Neural crest cell (in vitro differentiated cells): Measurements from ENCODE around the gene CFAP100. TPM values are rescaled to one million over a fixed set of nuclear protein-coding genes. Genes with fewer than 3 reads are reported as not detected.

Experiments used
- DNase-seq: peaks from one replicate; pipeline ENCODE4 v3.0.0; 2021; ENCODE audit warnings: low read depth, mixed read lengths, low spot score
- H3K27ac Mint-ChIP-seq: one replicate; pipeline ENCODE4 v1.8.0; 2021; ENCODE audit warnings: mild to moderate bottlenecking, mixed read lengths; ENCODE audit not compliant: unreplicated experiment
- H3K27me3 Mint-ChIP-seq: 2 replicates; pipeline ENCODE4 v1.8.0; 2021; ENCODE audit warnings: low read depth, mild to moderate bottlenecking, mixed read lengths
- H3K36me3 Mint-ChIP-seq: 2 replicates; pipeline ENCODE4 v1.8.0; 2021; ENCODE audit warnings: low read depth, mild to moderate bottlenecking, mixed read lengths
- H3K4me1 Mint-ChIP-seq: 2 replicates; pipeline ENCODE4 v1.8.0; 2021; ENCODE audit warnings: mixed read lengths
- H3K4me3 Mint-ChIP-seq: one replicate; pipeline ENCODE4 v1.8.0; 2021; ENCODE audit warnings: mild to moderate bottlenecking, mixed read lengths
- H3K9me3 Mint-ChIP-seq: 2 replicates; pipeline ENCODE4 v1.8.0; 2021; ENCODE audit warnings: mixed read lengths
- total RNA-seq: library from RNA; stranded (reverse); gene quantifications from 2 replicates; pipeline ENCODE4 v1.2.1, GENCODE V29; 2021
- TF ChIP-seq, protein P1 (sequence below): fragments of 200-600 bp; sonication (generic); conservative IDR thresholded peaks from 2 replicates; pipeline ENCODE4 v1.5.0; 2021; ENCODE audit warnings: antibody characterized with exemption, mild to moderate bottlenecking

The CFAP100 gene
- total RNA-seq, 1 donor from 2014 or later, result 1.7 TPM

DNA sequence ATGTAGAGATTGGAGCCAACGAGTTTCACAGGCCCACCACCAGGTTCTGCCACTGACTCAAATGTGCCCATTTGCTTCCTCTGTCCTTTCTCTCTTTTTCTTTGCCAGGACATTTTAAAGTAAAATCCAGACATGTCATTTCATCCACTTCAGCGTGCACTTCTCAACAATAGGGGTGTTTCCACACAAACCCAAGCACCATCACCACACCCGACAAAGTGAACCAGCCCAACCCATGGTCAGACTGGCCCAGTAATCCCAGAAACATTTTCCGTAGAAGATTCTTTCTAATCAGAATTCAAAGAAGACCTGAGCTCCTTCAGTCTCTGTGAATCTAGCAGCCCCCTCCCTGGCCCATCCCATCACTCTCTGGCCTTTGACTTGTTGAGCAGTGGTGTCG lies 13.4 kb downstream of the CFAP100 start:
- TF ChIP-seq, protein P1, sequence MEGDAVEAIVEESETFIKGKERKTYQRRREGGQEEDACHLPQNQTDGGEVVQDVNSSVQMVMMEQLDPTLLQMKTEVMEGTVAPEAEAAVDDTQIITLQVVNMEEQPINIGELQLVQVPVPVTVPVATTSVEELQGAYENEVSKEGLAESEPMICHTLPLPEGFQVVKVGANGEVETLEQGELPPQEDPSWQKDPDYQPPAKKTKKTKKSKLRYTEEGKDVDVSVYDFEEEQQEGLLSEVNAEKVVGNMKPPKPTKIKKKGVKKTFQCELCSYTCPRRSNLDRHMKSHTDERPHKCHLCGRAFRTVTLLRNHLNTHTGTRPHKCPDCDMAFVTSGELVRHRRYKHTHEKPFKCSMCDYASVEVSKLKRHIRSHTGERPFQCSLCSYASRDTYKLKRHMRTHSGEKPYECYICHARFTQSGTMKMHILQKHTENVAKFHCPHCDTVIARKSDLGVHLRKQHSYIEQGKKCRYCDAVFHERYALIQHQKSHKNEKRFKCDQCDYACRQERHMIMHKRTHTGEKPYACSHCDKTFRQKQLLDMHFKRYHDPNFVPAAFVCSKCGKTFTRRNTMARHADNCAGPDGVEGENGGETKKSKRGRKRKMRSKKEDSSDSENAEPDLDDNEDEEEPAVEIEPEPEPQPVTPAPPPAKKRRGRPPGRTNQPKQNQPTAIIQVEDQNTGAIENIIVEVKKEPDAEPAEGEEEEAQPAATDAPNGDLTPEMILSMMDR, result no peak
- no peaks in the 10 kb centered on the region for H3K36me3 Mint-ChIP-seq
- no peaks in the 10 kb centered on the region for H3K4me1 Mint-ChIP-seq
- DNase-seq, result no peak
- no peak overlapping the region for H3K4me3 Mint-ChIP-seq
- no peaks in the 10 kb centered on the region for H3K9me3 Mint-ChIP-seq
- H3K27me3 Mint-ChIP-seq, result peaks cover 3% of the 10 kb centered on the region
- no peak overlapping the region for H3K27ac Mint-ChIP-seq

DNA sequence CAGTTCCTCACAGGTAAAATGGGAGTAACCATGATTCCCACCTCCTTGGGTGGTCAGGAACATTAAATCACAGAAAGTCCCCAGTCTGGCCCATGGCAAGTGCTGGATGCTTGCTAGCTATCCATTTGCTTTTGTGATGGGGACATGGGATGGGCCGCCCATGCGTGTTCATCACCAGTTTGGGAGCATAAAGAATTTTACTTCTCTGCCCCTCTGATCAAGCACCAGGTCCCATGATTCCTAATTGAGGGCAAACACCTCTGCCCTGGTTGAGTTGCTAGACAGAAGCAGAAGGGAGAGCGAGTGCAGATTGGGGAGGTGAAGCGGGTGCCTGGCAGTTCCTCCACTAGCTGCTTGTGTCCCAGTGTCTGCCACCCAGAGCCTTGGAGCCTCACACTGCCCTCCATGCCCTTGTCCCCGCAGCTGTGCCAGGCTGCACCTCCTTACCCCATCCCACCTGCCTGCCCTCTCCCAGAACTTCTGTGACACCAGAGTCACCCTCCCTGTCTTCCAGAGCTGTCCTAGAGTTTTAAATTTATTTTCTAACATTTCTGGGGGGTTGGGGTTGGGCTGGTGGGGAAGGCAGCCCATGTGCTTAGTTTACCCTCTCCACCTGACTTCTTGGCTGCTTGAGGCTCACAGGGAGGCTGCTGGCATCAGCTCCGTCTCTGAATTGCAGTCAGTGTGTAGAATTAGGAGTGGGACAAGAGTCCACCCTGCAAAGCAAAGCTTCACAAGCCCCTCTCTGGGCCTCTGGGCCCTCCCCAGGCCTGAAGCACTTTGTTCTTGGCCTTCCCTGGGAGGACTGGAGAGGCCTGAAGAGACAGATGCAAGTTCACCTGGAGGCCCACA lies 18.4 kb downstream of the CFAP100 start:
- Mint-ChIP-seq H3K27ac (no peak overlapping the region), H3K36me3 (no peaks in the 10 kb centered on the region), H3K4me1 (no peaks in the 10 kb centered on the region), H3K4me3 (no peak overlapping the region), H3K9me3 (no peaks in the 10 kb centered on the region), H3K27me3 (peaks cover 3% of the 10 kb centered on the region)
- DNase-seq, result no peak
- TF ChIP-seq, protein P1, result no peak

- DNase-seq, result no peak
- TF ChIP-seq, protein P1, result no peak
- Mint-ChIP-seq H3K4me1 (no peaks in the 10 kb centered on the region), H3K4me3 (no peak overlapping the region), H3K36me3 (no peaks in the 10 kb centered on the region), H3K27ac (no peak overlapping the region), H3K9me3 (no peaks in the 10 kb centered on the region), H3K27me3 (peaks cover 3% of the 10 kb centered on the region)
Observed at GRCh38 chr3:126413693-126414080, 19.0 kb downstream of the CFAP100 start.

GRCh38 chr3:126414406-126414805 lies 19.7 kb downstream of the CFAP100 start:
- TF ChIP-seq, protein P1, result no peak
- no peak for DNase-seq

GRCh38 chr3:126414961-126415660 lies 20.4 kb downstream of the CFAP100 start:
- TF ChIP-seq, protein P1, result no peak
- no peaks in the 10 kb centered on the region for H3K4me1 Mint-ChIP-seq
- H3K36me3 Mint-ChIP-seq, result no peaks in the 10 kb centered on the region
- no peak for DNase-seq
- H3K4me3 Mint-ChIP-seq, result no peak overlapping the region
- peaks cover 3% of the 10 kb centered on the region for H3K27me3 Mint-ChIP-seq
- no peak overlapping the region for H3K27ac Mint-ChIP-seq
- H3K9me3 Mint-ChIP-seq, result no peaks in the 10 kb centered on the region

More at GRCh38 chr3:126414406-126414805, 19.7 kb downstream of the CFAP100 start:
- H3K4me1 Mint-ChIP-seq, result no peaks in the 10 kb centered on the region
- no peak overlapping the region for H3K27ac Mint-ChIP-seq
- no peaks in the 10 kb centered on the region for H3K9me3 Mint-ChIP-seq
- no peak overlapping the region for H3K4me3 Mint-ChIP-seq
- no peaks in the 10 kb centered on the region for H3K36me3 Mint-ChIP-seq
- peaks cover 3% of the 10 kb centered on the region for H3K27me3 Mint-ChIP-seq
